GOT3 (cell line): ENCODE results near the gene PSMA1.

ENCODE experiments used
- DNase-seq: peaks from one replicate; lab custom pipeline; 2025; ENCODE audit warnings: mixed read lengths; lab: John Stamatoyannopoulos, UW

Gene PSMA1

DNA sequence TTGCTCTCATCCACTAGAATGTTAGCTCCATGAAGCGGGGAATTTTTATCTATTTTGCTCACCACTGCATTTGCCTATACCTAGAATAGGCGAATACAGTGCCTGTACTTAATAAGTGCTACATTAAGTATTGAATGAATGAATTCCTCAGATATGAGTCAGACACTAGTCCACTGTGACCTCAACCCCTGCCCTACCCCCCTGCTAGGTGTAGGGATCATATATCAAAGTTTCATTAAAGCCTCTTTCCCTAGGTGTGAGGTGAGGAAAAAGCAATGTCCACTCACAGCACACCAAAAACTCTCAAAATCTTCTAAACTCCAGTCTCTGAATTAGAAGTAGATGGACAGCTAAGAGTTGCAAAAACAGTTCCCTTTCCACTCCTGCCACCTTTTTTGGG lies 9.8 kb upstream of the PSMA1 start:
- no peak for DNase-seq

DNA sequence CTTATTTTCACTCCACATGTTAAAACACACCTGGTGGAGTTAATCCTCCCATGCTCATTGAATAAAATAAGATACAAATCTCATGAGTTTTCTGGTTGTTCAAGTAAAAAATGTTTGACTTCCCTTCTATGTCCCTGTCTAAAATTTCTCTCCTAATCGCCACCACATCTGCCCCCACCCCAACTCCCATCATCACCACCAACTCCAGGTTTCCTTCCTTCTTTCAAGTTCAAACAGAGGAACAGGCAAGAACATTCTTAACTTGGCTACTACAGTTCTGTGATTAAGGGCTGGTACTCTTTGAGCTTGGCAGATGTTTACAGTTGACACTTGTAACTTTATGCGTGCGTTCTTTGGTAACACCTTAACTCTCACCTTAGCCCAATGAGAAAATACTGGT lies 9.1 kb upstream of the PSMA1 start:
- DNase-seq, result no peak

DNA sequence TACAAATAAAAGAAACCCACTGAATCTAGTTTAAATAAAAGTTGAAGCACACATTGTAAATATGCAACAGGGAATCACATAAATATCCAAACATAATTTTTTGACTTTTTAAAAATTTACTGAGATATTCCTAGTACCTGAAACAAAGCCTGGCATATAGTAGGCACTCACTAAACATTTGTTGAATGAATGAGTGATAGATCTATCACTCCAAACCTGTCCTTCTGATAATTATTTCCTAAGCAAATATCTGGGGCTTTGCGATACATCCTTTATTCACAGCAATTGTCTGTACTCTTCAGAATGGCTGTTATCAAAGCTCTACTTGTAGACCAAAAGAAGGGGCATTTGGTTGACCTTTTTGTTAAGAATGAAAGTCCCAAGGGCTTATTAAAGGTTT lies 2.6 kb upstream of the PSMA1 start:
- no peak for DNase-seq

DNA sequence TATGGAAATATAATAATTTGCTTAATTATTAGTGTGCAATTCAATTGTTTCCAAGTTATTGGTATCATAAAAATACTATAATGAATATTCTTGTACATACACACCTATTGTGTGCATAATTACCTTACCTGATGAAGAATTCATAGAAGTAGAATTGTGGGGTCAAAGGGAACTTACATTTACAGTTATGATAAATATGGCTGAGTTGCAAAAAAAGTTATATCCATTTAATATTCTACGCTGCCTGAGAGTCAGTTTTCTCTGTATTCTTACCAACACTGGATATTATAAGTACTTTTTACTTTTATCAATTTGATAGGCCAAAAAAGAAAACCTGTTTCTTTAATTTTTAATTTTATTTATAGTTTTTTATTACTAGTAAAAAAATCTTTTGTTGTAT lies 2.1 kb upstream of the PSMA1 start:
- no peak for DNase-seq

DNA sequence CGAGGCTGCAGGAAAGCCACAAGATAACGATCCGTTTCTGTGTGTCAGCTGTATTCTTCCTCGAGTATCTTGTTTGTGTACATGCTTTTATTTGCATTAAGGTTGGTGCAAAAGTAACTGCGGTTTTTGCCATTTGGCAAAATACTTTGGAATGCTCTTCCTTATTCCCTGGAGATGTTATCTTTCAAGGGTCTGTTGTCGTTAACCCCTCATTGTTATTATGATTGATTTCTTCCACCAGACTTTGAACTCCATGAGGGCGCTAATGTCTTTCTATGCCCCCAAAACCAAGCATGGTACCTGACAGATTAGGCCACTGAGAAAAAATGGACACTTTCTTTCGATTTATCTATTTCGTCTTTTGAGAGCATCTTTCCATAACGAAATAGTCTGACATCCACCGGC lies 563 bp upstream of the PSMA1 start:
- DNase-seq, result no peak

DNA sequence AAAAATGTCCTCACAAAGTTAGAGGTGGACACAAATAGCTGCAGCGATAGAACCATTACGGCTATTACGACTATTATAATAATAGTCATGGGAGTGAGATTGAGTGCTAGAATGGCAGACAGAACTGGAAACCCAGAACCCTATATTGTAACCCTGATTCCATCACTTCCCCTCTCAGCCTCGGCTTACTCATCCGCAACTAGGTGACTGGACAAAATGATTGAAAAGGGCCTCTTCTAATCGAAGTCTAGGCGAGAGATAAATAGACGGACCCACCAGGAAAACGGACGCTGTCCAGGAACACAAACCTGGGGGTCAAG lies 629 bp downstream of the PSMA1 start:
- DNase-seq, result no peak

DNA sequence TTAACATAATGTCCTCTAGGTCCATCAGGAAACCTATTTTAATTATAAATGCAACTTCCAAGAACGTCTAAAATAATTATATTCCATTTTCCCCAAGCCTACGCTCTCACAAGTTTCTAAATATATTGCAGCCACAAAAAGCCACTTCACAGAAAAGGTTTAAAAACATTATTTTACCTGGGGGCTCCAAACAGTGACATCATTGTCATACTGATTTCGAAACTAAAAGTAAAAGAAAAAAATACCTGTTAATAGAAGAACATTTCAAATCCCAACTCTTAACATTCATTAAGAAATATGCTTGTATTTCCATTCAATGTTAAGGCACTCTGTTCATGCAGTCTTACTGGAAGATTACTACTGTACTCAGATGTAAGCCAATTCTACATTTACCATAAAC lies 1.4 kb downstream of the PSMA1 start:
- DNase-seq, result no peak

DNA sequence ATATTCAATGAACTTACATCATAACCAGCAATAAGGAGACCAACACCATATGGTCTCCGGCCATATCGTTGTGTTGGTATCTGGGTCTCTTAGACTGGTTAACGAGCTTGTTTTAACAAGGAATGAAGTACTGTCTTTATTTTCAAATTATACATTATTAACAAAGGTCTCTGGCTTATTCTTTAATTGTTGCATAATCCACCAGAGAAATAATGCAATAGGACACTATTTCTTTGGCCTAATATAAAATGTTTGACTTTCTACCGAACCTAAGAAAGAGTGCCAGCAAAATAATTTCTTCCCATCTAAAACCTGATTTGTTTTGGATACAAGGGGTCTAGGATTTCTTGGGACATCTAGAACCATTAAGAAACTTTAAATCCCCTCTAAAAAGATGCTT lies 6.4 kb downstream of the PSMA1 start:
- no peak for DNase-seq

DNA sequence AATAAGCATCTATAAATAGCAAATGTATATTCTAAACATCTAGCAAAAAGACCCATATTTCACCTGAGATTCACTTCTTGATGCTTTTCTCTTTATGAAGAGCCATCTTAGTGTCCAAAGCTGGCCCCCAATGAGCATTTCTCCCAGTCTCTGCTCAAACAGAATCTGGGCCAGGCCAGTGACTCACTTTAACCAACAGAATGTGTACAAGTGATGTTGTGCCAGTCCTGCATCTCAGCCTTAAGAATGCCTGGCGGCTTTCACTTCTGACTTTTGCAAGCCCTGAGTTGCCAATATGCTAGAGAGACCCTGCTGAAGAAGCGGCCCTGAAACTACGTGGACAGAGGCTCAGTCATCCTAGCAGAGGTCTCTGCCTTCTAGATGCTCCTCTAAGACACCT lies 13.7 kb downstream of the PSMA1 start:
- DNase-seq, result no peak

DNA sequence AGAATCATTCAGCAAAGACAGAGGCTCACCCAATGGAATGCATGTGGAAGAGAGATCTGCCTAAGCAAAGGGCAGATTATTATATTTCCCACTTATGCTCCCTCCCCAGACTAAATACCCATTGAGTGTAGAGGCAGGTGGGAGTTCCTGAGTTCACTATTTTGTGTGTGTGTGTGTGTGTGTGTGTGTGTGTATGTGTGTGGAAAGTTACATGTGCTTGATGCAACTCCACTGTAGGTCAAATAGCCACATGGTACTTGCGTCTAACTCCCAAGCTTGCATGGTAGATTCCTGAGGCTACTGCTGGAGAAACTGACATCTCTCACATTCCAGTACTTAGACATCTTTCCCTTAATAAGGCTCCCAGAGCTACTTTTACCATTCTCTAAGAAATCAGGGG lies 17.2 kb downstream of the PSMA1 start:
- no peak for DNase-seq

DNA sequence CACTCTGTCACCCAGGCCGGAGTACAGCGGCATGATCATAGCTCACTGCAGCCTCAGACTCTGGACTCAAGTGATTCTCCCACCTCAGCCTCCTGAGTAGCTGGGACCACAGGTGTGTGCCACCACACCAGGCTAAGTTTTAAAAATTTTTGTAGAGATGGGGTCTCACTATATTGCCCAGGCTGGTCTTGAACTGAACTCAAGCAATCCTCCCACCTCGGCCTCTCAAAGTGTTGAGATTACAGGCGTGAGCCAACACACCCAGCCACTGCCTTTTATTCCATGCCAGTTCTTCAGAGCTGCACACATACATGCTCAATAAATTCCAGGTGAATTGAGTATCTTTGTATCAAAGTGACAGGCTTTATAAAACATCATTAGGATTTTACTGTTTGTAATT lies 18.1 kb downstream of the PSMA1 start:
- DNase-seq, result no peak

DNA sequence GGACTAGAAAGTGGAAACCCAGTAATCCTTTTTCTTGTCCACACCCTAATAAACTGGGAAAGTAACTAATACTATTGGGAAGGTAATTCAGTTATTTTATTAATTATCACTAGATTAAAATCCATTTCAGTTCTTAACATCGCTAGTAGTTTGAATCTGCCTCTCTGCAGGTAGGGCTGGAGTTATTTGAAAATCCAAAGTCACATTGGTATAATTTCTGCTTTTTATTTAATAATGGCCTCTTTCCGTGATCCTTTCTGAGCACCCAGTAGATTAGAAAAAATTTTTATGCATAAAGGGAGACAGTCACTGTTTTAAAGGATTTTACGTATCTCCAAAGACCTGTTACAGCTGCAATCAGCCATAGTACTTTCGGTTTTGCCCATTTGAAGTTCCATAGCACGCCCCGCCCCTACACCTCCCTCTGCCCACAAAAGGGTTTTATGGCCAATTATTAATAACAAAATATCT lies 20.0 kb downstream of the PSMA1 start:
- no peak for DNase-seq

DNA sequence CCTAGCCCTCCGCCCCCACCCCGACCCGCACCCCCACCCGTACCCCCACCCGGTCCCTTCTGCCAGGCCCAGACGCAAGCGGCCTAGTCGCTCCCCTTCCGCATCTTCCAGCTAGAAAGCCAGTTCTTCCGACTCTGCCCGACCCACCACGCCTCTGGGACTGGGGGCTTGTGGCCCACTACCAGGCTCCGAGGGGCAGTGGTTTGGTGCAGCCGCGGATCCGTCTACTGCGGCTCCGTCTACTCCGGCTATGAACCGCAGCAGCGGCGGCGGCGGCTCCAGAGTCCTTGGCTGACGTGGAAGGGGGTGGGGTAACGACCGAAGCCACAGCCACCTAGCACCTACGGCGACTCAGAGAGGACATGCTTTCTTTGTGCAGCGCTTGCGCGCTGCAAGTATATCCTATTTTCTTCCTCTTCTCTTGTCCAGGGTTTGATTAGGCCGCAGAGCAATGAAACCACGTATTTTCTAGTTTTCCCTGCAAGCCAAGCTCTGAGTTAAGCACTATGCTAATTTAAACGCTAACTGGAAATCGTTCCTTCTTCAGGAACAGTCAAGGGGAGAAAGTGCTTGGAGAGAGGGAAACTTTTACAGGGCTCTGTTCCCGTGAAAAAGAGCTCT lies 20.5 kb downstream of the PSMA1 start, which contains the start of gene COPB1:
TSS of gene COPB1 (minus strand) at position 252 of the 621 bp plus-strand sequence. CDS start 883 bp downstream, outside the sequence.
- peak; percentile 26 for DNase-seq

DNA sequence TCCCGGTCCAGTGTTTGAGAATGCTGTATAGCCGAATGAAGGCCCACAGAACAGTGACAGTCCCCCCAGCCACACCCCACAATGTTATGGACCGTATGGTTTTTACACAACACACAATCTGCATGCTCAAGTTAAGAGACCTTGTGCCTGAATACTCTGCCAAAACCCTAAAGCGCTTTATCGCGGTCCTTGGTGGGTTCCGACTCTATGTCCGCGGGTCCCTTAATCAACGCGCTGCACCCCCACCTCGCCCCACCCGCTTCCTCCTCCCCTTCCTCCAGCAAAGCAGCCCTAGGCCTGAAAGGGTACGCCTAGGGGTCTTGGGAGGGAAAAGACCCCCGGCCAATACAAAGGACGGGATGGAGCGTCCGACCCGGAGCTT lies 21.0 kb downstream of the PSMA1 start:
- DNase-seq, result no peak

DNA sequence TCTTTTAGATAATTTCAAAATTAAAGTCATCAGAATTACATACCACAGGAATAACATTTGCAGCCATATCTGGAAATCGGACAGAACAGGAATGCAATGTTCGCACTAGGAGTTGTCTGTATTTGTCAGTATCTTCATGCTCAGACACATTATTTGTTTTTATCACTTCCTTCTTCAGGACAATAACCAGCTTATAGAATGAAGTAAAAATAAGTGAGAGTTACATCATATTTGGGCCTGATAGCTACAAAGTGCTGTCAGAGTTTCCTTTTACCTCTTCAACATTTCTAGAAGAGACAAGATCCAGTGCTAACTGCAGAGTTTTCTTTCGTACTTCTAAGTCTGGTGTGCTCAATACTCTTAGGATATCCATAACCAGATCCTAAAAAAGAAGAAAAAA lies 39.5 kb downstream of the PSMA1 start:
- no peak for DNase-seq

DNA sequence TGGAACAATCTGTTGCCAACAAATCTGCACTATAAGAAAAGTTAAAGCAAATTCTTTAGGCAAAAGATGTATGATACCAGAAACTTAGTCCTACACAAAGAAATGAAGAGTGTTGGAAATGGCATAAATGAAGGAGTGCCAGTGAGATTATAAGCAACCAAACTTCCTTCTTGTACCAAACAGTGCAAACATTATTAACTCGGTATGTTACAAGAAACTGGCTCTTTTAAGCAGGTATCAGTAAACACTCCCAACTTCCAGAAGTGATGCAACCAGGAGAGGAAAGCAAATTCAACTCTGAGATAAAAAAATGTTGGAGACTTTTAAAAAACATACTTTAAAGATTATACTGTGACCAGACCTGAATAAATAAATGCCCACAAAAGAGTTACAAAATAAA lies 49.1 kb downstream of the PSMA1 start:
- no peak for DNase-seq

DNA sequence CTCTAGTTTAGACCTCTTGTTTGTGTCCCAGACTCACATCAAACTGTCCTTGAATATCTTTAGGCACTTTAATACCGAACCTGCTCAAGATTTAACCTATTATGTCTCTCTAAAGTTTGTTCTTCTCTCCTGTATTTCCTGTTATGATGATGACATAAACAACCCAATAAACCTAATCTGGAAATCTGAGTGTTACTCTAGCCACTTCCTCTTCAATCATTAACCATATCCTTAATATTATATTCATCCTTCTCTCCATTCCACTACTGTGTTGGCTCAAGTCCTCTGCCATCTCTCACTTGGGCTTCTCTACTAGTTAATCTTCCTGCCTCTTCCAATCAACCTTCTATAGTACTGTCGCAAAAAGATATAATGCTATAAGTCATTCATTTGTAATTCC lies 56.6 kb downstream of the PSMA1 start:
- no peak for DNase-seq

DNA sequence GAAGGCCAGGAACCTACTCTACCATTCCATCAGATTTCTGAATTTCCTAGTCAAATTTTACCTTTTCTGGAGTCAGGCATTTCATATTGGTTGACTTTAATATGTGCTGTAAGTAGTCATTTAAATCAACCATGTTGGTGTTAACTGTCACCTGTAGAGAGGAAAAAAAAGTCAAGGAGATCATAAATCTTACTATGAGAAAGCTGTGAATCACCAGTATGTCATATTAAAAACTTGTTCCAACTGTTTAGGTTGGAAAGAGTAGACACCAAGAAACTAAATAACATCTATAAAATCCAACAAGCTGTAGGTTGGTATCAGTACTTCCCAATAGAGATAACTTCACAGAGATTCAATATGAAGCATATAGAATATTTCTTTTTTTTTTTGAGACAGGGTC lies 60.0 kb downstream of the PSMA1 start:
- no peak for DNase-seq

DNA sequence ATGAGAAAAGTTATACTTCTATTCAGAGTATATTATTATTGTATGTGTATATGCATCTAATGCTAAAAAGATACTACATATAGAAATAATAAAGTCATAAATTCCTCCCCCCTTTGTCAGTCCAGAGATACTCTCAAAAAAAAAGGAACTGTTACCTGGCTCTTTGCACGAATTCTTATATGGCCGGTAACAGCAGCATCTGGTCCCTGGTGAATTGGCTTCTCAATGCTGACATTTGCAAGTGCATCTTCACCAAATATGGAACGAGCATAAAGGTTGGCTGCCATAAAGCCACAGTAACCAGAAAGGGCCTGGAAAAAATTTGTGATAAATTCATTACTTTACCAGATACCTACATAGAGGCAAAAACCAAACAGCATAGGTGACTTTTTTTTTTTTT lies 61.8 kb downstream of the PSMA1 start:
- no peak for DNase-seq

DNA sequence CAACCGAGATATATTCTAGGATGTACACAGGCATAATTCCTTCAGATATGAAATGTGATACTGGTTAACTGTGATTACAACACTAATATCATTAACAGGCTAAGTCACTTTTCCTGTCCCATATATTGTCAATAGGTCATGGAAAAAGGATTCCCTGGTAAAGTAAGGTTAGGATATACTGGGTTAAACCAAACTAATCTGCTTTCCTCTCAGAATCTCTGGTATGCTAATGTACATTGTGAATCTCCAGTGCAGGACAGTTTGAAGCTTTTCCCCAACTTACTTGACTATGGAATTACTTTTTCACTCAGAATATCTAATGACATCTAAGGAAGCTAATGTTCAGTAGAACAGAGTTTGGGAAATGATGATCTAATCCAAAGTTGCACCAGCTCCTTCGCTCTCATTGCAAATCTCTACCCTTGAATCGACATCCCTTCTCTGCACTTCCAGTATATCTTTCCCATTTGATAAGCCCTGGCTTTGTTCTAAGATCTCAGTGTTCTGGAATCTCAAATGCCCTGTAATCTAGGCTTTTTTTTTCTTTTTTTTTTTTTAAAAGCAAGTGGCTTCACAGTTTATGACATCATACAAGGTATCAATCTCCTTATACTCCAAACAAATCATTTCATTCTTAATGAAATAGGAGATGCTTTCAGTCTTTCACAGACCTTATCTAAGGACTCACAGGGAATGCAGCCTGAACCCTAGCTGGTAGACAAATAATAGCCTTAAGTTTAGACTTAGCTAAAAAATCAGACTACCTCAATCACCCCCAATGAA lies 64.3 kb downstream of the PSMA1 start:
- no peak for DNase-seq
